Osteoblast (primary cell): ENCODE data around the gene HOXA10. TPM values are rescaled to one million over a fixed set of nuclear protein-coding genes. Genes with fewer than 3 reads are reported as not detected.

Source experiments
- DNase-seq: peaks from one replicate; pipeline ENCODE4 v3.0.0; 2011; ENCODE audit warnings: low spot score, mixed read lengths; ENCODE audit not compliant: insufficient read length; ENCODE audit errors: missing footprints
- H2AFZ ChIP-seq: 2 replicates; pipeline ENCODE4 v1.6.0; 2011; ENCODE audit warnings: mild to moderate bottlenecking, low read length
- H3K27ac ChIP-seq: 2 replicates; pipeline ENCODE4 v1.5.1; 2011; ENCODE audit warnings: mild to moderate bottlenecking, low read depth, low read length, moderate library complexity
- H3K27me3 ChIP-seq: 2 replicates; pipeline ENCODE4 v1.6.0; 2012; ENCODE audit warnings: mild to moderate bottlenecking, control low read depth, inconsistent platforms, low read length, moderate library complexity; ENCODE audit not compliant: insufficient read depth
- H3K36me3 ChIP-seq: 2 replicates; pipeline ENCODE4 v1.5.1; 2011; ENCODE audit warnings: mild to moderate bottlenecking, low read length, control low read depth, moderate library complexity; ENCODE audit not compliant: insufficient read depth
- H3K4me1 ChIP-seq: 2 replicates; pipeline ENCODE4 v1.5.1; 2011; ENCODE audit warnings: mild to moderate bottlenecking, low read length, control low read depth, moderate library complexity; ENCODE audit not compliant: insufficient read depth
- H3K4me2 ChIP-seq: 2 replicates; pipeline ENCODE4 v1.6.0; 2011; ENCODE audit warnings: mild to moderate bottlenecking, low read length; ENCODE audit not compliant: insufficient read depth
- H3K4me3 ChIP-seq: fragments of 200-600 bp; sonication (generic); 3 replicates; pipeline ENCODE4 v1.5.1; 2012; ENCODE audit warnings: mild to moderate bottlenecking, low read length, inconsistent platforms; ENCODE audit not compliant: insufficient read depth
- H3K79me2 ChIP-seq: 2 replicates; pipeline ENCODE4 v1.6.0; 2012; ENCODE audit warnings: mild to moderate bottlenecking, low read length, control low read depth, inconsistent platforms; ENCODE audit not compliant: insufficient read depth
- H3K9me3 ChIP-seq: 2 replicates; pipeline ENCODE4 v1.5.1; 2011; ENCODE audit warnings: low read depth, low read length, control low read depth
- H4K20me1 ChIP-seq: 2 replicates; pipeline ENCODE4 v1.6.0; 2012; ENCODE audit warnings: mild to moderate bottlenecking, low read length, control low read depth; ENCODE audit not compliant: insufficient read depth
- CTCF ChIP-seq: IDR thresholded peaks from 2 replicates; pipeline ENCODE4 v1.5.1; 2011; ENCODE audit warnings: mild to moderate bottlenecking, low read depth, low read length, moderate library complexity; ENCODE audit errors: extremely low read depth
- total RNA-seq: library from RNA; depleted of rRNA; stranded (reverse); fragments of >200 nt; gene quantifications from 2 replicates; pipeline ENCODE4 v1.2.3, GENCODE V29; 2012

HOXA10 gene
- total RNA-seq, 1 donor = 43.1 TPM

DNA sequence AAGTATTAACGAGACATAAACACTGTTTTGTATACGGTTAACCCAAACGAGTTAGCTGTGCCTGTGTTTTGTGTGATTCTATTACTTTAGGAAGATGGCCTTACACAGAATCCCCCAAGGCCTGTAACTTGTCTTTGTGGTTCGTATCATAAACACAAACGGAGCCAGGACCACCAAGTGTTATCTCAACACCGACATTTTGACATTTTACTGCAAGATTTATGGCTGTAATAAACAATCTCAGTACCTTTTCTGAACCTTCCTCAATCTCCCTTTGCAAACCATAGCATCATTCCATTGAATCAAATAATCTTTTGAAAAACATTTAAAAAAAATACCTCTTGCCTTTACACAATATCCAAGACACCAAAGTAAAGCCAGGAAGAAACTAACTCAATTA, 41.1 kb downstream of the HOXA10 start:
- Histone ChIP-seq H3K79me2 (peaks cover 51% of the 10 kb centered on the region), H3K4me3 (no peak overlapping the region), H3K27me3 (no peaks in the 10 kb centered on the region), H3K36me3 (no peaks in the 10 kb centered on the region), H3K4me1 (peaks cover 53% of the 10 kb centered on the region), H2AFZ (no peak overlapping the region), H3K9me3 (no peaks in the 10 kb centered on the region), H3K27ac (no peak overlapping the region), H4K20me1 (peaks cover 10% of the 10 kb centered on the region), H3K4me2 (no peak overlapping the region)
- no peak for TF ChIP-seq CTCF
- DNase-seq = peak; percentile 1

DNA sequence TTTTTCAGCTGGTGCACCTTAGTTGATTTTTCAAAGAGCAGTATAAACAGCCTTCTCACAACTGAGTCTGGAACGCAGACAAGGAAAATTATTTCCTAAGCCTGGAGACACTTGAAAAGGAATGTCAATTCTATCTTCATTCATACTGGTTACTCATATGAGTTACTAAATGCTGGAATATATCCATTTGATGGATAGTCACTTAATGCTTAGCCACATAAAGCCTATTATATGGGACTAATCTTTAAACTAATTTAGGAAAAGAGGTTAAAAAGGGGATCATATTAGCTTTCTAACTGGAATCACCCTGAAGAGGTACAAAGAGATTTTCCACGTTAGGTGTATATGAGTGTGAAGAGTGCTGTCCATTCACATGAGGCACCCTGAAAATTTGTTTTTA, 41.9 kb downstream of the HOXA10 start:
- Histone ChIP-seq H2AFZ (no peak overlapping the region), H4K20me1 (peaks cover 10% of the 10 kb centered on the region), H3K4me2 (no peak overlapping the region), H3K4me3 (no peak overlapping the region), H3K36me3 (no peaks in the 10 kb centered on the region), H3K79me2 (peaks cover 49% of the 10 kb centered on the region), H3K9me3 (no peaks in the 10 kb centered on the region), H3K4me1 (peaks cover 46% of the 10 kb centered on the region), H3K27ac (no peak overlapping the region), H3K27me3 (no peaks in the 10 kb centered on the region)
- peak; percentile 74 for DNase-seq
- TF ChIP-seq CTCF = no peak

DNA sequence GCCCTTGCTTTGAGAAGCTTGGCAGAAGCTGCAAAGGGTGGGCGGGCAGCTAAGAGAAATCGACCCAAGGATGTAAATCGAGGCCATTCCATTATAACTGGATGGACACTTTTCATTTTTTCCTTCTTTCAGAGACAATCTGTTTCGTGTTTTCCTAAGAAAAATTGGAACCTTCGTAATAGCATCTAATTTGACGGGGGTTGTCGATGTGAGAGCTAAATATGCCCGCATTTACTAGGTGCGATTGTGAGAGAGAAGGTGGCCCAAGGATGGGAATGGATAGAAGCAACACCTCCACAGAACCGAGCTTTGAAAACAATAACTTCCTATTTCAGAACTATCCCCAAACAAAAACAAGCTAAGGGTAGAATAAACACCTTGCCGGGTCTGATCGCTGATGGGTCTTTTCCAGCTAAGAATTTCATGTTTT, 42.7 kb downstream of the HOXA10 start:
- Histone ChIP-seq H3K36me3 (no peaks in the 10 kb centered on the region), H4K20me1 (peaks cover 10% of the 10 kb centered on the region), H3K4me1 (peaks cover 38% of the 10 kb centered on the region), H3K4me3 (peak overlapping the region; percentile 76), H3K27me3 (no peaks in the 10 kb centered on the region), H3K27ac (peak overlapping the region; percentile 68), H3K4me2 (peak overlapping the region; percentile 75), H3K79me2 (peaks cover 49% of the 10 kb centered on the region), H3K9me3 (no peaks in the 10 kb centered on the region), H2AFZ (peak overlapping the region; percentile 73)
- TF ChIP-seq CTCF = no peak
- peak; percentile 15 for DNase-seq

DNA sequence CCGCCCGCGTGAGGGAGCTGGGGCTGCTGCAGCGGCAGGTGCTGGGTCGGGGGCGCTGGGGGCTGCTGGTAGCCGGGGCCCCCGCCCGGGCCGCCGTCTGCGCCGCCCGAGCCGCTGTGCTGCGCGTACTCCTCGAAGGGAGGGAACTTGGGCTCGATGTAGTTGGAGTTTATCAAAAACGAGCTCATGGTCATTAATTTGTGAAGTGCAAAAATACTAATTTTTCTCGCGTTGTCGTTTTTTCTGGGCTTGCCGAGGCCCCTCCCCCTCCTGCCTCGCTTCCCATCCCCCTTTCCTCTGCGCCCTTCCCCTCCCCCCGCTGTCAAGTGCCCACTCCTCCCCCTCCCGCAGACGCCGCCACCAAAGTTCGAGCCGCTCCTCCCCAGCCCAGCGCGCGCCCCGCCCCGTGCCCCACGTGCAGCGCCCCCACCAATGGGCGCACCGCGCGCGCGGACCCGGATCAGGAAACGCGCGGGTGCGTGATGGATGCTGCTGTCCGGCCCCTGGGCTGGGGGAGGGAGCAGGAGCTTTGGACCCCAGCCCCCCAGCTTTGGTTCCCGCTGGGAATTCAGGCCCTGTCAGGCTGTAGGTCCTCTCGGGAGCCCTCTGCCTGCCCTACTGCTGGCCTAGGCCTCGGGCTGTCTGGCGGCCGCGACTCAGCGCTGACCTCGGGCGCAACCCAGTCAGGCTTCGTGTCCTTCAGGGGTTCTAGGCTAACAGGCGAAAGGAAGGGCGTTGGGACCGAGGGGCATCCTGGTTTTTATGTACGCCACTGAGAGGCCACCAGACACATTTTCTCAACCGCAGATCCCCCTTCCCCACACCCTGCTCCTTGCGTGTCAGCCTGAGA, 43.4 kb downstream of the HOXA10 start, which contains the start of gene HOXA4:
HOXA4 (minus strand) TSS at position 218 of the 850 bp plus-strand sequence; CDS start at position 194, 24 bp downstream.
- Histone ChIP-seq H3K27ac (peak within 1 kb of the TSS; percentile 68), H3K36me3 (no peaks in the 10 kb centered on the region), H3K4me1 (peaks cover 32% of the 10 kb centered on the region), H3K79me2 (peaks cover 46% of the 10 kb centered on the region), H3K4me3 (peak within 1 kb of the TSS; percentile 76), H3K4me2 (peak within 1 kb of the TSS; percentile 75), H4K20me1 (peaks cover 6% of the 10 kb centered on the region), H3K9me3 (no peaks in the 10 kb centered on the region), H3K27me3 (no peaks in the 10 kb centered on the region), H2AFZ (peak within 1 kb of the TSS; percentile 73)
- peak; percentile 100 for DNase-seq
- no peak for TF ChIP-seq CTCF
